KOPT-K1 (cell line): ENCODE data around the gene RAB27B.

Experiments
- H3K27ac ChIP-seq: fragments of 200-600 bp; sonication (generic); 2 replicates; pipeline ENCODE4 v1.5.1; 2016; ENCODE audit warnings: antibody characterized with exemption, mild to moderate bottlenecking, low read depth, low read length; ENCODE audit not compliant: poor library complexity, severe bottlenecking
- H3K36me3 ChIP-seq: fragments of 200-600 bp; sonication (generic); 2 replicates; pipeline ENCODE4 v1.5.1; 2017; ENCODE audit warnings: antibody characterized with exemption, mild to moderate bottlenecking, low read length, moderate library complexity; ENCODE audit not compliant: insufficient read depth
- H3K9me3 ChIP-seq: fragments of 200-600 bp; sonication (generic); 2 replicates; pipeline ENCODE4 v1.5.1; 2017; ENCODE audit warnings: antibody characterized with exemption, low read length, mild to moderate bottlenecking; ENCODE audit not compliant: insufficient read depth, poor library complexity, severe bottlenecking

RAB27B gene

DNA sequence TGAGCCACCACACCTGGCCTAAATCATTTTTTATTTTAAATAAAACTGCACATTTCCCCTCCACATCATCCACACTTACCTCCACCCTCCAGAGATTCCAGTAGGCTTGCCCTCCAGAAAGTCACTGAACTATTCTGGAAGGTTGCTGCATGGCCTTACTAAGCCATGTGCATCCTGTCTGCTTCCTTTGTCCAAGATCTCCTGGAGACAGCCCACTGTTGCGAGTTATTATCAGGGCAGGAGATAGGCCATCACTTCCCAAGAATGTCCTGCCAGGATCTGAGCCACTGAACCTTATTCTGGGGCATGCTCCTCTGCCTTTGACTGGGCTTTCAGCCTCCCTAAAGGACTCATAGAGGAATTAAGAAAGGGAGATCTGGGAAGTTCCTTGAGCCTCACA is 104.2 kb downstream of the RAB27B start:
- Histone ChIP-seq H3K27ac (no peak overlapping the region), H3K36me3 (no peaks in the 10 kb centered on the region), H3K9me3 (no peaks in the 10 kb centered on the region)

DNA sequence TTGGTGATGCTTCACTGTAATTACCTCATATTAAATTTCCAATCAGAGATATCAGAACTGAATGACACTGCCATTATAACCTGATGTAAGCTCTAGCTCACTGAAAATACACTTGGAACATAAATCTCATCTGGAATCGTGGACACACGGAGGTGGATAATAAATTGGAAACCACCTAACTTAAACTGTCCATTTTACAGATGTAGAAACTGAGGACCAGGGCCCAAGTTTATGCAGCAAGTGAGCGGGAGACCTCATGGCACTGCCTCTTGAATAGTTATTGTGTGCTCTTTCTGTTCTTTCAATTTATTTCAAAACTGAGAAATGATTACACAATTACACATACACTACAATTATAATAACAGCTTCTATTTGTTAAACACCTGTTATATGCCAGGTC is 110.2 kb downstream of the RAB27B start:
- no peaks in the 10 kb centered on the region for H3K36me3 ChIP-seq
- H3K9me3 ChIP-seq: no peaks in the 10 kb centered on the region
- no peak overlapping the region for H3K27ac ChIP-seq

DNA sequence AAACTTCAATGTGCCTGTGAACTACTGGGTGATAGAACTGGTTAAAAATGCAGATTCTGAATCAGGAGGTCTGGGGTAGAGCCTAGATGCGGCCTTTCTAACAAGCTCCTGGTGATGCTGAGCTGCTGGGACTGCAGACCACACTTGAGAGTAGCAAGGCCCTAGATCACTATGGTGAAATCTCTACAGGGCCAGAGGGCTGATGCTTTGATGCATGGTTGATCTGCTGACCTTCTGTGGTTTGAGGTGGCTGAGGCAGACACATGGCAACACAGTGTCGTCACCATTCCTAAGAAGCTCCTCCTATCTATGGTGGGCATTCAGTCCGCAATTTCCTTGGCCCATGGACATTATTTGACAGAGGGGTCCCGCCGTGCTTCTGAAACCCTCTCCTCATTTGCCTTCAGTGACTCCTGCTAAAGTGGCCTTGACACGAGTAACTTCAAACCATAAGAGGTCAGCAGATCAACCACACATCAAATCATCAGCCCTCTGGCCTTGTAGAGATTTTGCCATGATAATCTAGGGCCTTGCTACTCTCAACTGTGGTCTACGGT is 111.2 kb downstream of the RAB27B start:
- Histone ChIP-seq H3K27ac (no peak overlapping the region), H3K36me3 (no peaks in the 10 kb centered on the region), H3K9me3 (no peaks in the 10 kb centered on the region)

DNA sequence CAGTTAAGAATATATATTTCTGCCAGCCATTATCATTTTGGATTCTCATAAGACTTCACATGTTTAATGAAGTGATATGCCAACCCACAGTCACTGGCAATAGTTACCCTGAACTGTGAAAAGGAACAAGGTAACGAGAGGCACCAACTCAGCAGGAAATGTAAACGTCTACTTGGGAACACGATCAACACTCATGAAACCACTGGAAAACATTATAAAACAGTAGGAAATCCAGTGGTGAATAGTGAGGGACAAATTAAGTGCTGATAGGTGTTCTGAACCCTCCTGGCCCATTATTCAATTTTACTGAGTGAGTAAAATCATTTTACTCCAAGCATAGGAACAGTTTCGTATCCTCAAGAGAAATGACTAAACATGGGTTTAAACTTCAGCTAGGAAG is 113.9 kb downstream of the RAB27B start:
- Histone ChIP-seq H3K9me3 (no peaks in the 10 kb centered on the region), H3K27ac (no peak overlapping the region), H3K36me3 (no peaks in the 10 kb centered on the region)

DNA sequence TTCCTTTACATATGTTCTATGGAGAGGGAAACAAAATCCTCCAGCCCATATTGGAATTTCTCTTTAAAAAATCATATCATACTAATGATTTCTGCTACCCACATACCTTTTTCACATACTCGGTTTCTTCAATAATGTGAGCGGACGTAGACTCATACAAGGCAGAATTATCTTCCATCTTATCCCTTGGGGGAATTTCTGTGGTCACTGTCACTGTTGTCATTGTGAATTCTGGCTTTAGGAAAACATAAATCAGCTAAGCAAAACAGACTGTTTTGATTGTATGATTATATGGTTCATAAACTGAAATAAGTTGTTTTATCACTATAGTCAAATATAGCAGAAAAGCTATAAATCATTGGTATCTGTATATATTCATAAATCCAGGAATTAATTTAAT is 114.3 kb downstream of the RAB27B start:
- no peaks in the 10 kb centered on the region for H3K9me3 ChIP-seq
- H3K36me3 ChIP-seq: no peaks in the 10 kb centered on the region
- H3K27ac ChIP-seq: no peak overlapping the region
